SK-N-MC (cell line): ENCODE results near the gene LCN15.
"Not testable (repeated sequence)": the region's sequence is repeated elsewhere in the genome, so short reads cannot be mapped to it uniquely, and the experiment has no call there.

Source experiments
- DNase-seq: peaks from one replicate; pipeline ENCODE4 v3.0.0-alpha.2; 2011; ENCODE audit warnings: low read depth, low spot score
- H3K27ac ChIP-seq: fragments of 200-600 bp; sonication (generic); 2 replicates; pipeline ENCODE4 v1.5.1; 2016; ENCODE audit warnings: mixed run types
- H3K36me3 ChIP-seq: fragments of 200-600 bp; sonication (generic); 2 replicates; pipeline ENCODE4 v1.6.1; 2017; ENCODE audit warnings: antibody characterized with exemption, low read length, mixed read lengths; ENCODE audit not compliant: insufficient read depth
- H3K4me3 ChIP-seq: fragments of 200-600 bp; sonication (generic); 2 replicates; pipeline ENCODE4 v1.5.1; 2016
- H3K9ac ChIP-seq: fragments of 200-600 bp; sonication (generic); 2 replicates; pipeline ENCODE4 v1.8.0; 2017; ENCODE audit warnings: mixed run types, mixed read lengths; ENCODE audit not compliant: insufficient read length
- H3K9me3 ChIP-seq: fragments of 200-600 bp; sonication (generic); 2 replicates; pipeline ENCODE4 v1.6.1; 2017; ENCODE audit warnings: low read depth, mild to moderate bottlenecking, antibody characterized with exemption, low read length, moderate library complexity, mixed read lengths
- EZH2 ChIP-seq: fragments of 200-600 bp; sonication (generic); IDR thresholded peaks from one replicate; pipeline ENCODE4 v1.6.1; 2017; ENCODE audit warnings: antibody characterized with exemption
- FOXP2 ChIP-seq: optimal IDR thresholded peaks from 2 replicates; pipeline ENCODE3; 2011; ENCODE audit warnings: mild to moderate bottlenecking, moderate library complexity; ENCODE audit not compliant: insufficient read depth; ENCODE audit errors: extremely low read length, control extremely low read depth
- POLR2AphosphoS5 ChIP-seq: IDR thresholded peaks from 2 replicates; pipeline ENCODE4 v1.6.1; 2012; ENCODE audit warnings: mild to moderate bottlenecking, low read depth, low read length, borderline replicate concordance

The LCN15 gene

GRCh38 chr9:136787690-136788400 lies 23.5 kb upstream of the LCN15 start:
- H3K4me3 ChIP-seq, result peak overlapping the region; percentile 44

GRCh38 chr9:136786983-136787382 lies 22.7 kb upstream of the LCN15 start:
- H3K9me3 ChIP-seq, DNase-seq, H3K4me3 ChIP-seq, H3K27ac ChIP-seq, H3K36me3 ChIP-seq, H3K9ac ChIP-seq: not testable (repeated sequence)

More at GRCh38 chr9:136787690-136788400, 23.5 kb upstream of the LCN15 start:
- DNase-seq, result no peak
- TF ChIP-seq POLR2AphosphoS5, result no peak
- no peak for TF ChIP-seq EZH2
- TF ChIP-seq FOXP2, result no peak
- no peak overlapping the region for H3K27ac ChIP-seq
- H3K9ac ChIP-seq, result no peak overlapping the region
- no peaks in the 10 kb centered on the region for H3K36me3 ChIP-seq
- no peaks in the 10 kb centered on the region for H3K9me3 ChIP-seq

- Histone ChIP-seq H3K4me3 (no peak overlapping the region), H3K27ac (no peak overlapping the region), H3K9me3 (no peaks in the 10 kb centered on the region), H3K9ac (no peak overlapping the region), H3K36me3 (no peaks in the 10 kb centered on the region)
- no peak for TF ChIP-seq FOXP2
- TF ChIP-seq EZH2, result no peak
- TF ChIP-seq POLR2AphosphoS5, result no peak
- DNase-seq, result no peak
Observed at GRCh38 chr9:136786451-136786850, 22.1 kb upstream of the LCN15 start.

GRCh38 chr9:136785565-136786355 lies 21.4 kb upstream of the LCN15 start:
- DNase-seq, H3K4me3 ChIP-seq, H3K36me3 ChIP-seq, H3K9me3 ChIP-seq, H3K9ac ChIP-seq, H3K27ac ChIP-seq: not testable (repeated sequence)

GRCh38 chr9:136784997-136785361 lies 20.7 kb upstream of the LCN15 start:
- no peaks in the 10 kb centered on the region for H3K9me3 ChIP-seq
- DNase-seq, result no peak
- no peak overlapping the region for H3K9ac ChIP-seq
- no peak overlapping the region for H3K27ac ChIP-seq
- H3K36me3 ChIP-seq, result no peaks in the 10 kb centered on the region
- no peak for TF ChIP-seq POLR2AphosphoS5
- TF ChIP-seq FOXP2, result no peak
- no peak for TF ChIP-seq EZH2
- no peak overlapping the region for H3K4me3 ChIP-seq

- Histone ChIP-seq H3K4me3 (no peak overlapping the region), H3K27ac (no peak overlapping the region), H3K9me3 (no peaks in the 10 kb centered on the region), H3K36me3 (no peaks in the 10 kb centered on the region), H3K9ac (no peak overlapping the region)
- TF ChIP-seq POLR2AphosphoS5 (no peak), FOXP2 (no peak), EZH2 (no peak)
- DNase-seq, result no peak
Observed at GRCh38 chr9:136784249-136784996, 20.1 kb upstream of the LCN15 start.

GRCh38 chr9:136782452-136782851 lies 18.1 kb upstream of the LCN15 start:
- no peak for DNase-seq
- Histone ChIP-seq H3K4me3 (no peak overlapping the region), H3K36me3 (no peaks in the 10 kb centered on the region), H3K27ac (no peak overlapping the region), H3K9me3 (no peaks in the 10 kb centered on the region), H3K9ac (no peak overlapping the region)
- TF ChIP-seq POLR2AphosphoS5 (no peak), FOXP2 (no peak), EZH2 (no peak)

- TF ChIP-seq FOXP2 (no peak), EZH2 (no peak), POLR2AphosphoS5 (no peak)
- H3K9ac ChIP-seq, result no peak overlapping the region
- no peak overlapping the region for H3K27ac ChIP-seq
- DNase-seq, result no peak
- no peaks in the 10 kb centered on the region for H3K36me3 ChIP-seq
- no peak overlapping the region for H3K4me3 ChIP-seq
- no peaks in the 10 kb centered on the region for H3K9me3 ChIP-seq
Observed at GRCh38 chr9:136779808-136780207, 15.5 kb upstream of the LCN15 start.
